NCI-H82 (cell line): Measurements from ENCODE around the gene STARD13.

Source experiments
- DNase-seq: peaks from one replicate; lab custom pipeline; 2025; lab: John Stamatoyannopoulos, UW

Gene STARD13

GRCh38 chr13:33080972-33081590 is 204.5 kb downstream of the STARD13 start:
- DNase-seq, result no peak

- DNase-seq, result no peak
Measured at GRCh38 chr13:33079960-33080359, 205.6 kb downstream of the STARD13 start.

GRCh38 chr13:33078263-33078662 is 207.3 kb downstream of the STARD13 start:
- no peak for DNase-seq

- no peak for DNase-seq
Measured at GRCh38 chr13:33076001-33076992, 209.3 kb downstream of the STARD13 start.

GRCh38 chr13:33073338-33073737 is 212.2 kb downstream of the STARD13 start:
- no peak for DNase-seq

GRCh38 chr13:33072759-33073158 is 212.8 kb downstream of the STARD13 start:
- no peak for DNase-seq

- no peak for DNase-seq
Measured at GRCh38 chr13:33072282-33072681, 213.3 kb downstream of the STARD13 start.

- no peak for DNase-seq
Measured at GRCh38 chr13:33070713-33071112, 214.8 kb downstream of the STARD13 start.

GRCh38 chr13:33069365-33069764 is 216.2 kb downstream of the STARD13 start:
- DNase-seq, result peak; percentile 8

GRCh38 chr13:33066329-33066728 is 219.2 kb downstream of the STARD13 start:
- no peak for DNase-seq

GRCh38 chr13:33060815-33061214 is 224.7 kb downstream of the STARD13 start:
- DNase-seq, result no peak

- peak; percentile 20 for DNase-seq
Measured at GRCh38 chr13:33058776-33059327, 226.7 kb downstream of the STARD13 start.

- DNase-seq, result peak; percentile 51
Measured at GRCh38 chr13:33057019-33057780, 228.4 kb downstream of the STARD13 start.

- DNase-seq, result no peak
Measured at GRCh38 chr13:33053397-33054066, 232.0 kb downstream of the STARD13 start.
